HepG2 (cell line): ENCODE measurements around the gene MXD1.

Source experiments
- CEBPB ChIP-seq: IDR thresholded peaks from 2 replicates; pipeline ENCODE4 v1.6.1; 2011; ENCODE audit warnings: low read depth, low read length, improper control_type of control experiment, borderline replicate concordance
- CTCF ChIP-seq: sonication (generic); formaldehyde crosslinking; IDR thresholded peaks from 2 replicates; pipeline ENCODE4 v1.5.0; 2020; ENCODE audit warnings: mild to moderate bottlenecking, missing genetic modification reagents, moderate library complexity
- FOXA3 ChIP-seq: IDR thresholded peaks from 2 replicates; pipeline ENCODE4 v1.6.1; 2016; ENCODE audit warnings: missing genetic modification reagents, missing compliant biosample characterization
- IRF1 ChIP-seq: sonication (generic); formaldehyde crosslinking; IDR thresholded peaks from 2 replicates; pipeline ENCODE4 v1.4.0; 2020; ENCODE audit warnings: low read depth, mild to moderate bottlenecking, missing genetic modification reagents
- MEIS2 ChIP-seq: sonication (generic); formaldehyde crosslinking; IDR thresholded peaks from 2 replicates; pipeline ENCODE4 v1.9.0; 2021; ENCODE audit warnings: mild to moderate bottlenecking, missing genetic modification reagents
- MLX ChIP-seq: IDR thresholded peaks from 2 replicates; pipeline ENCODE4 v1.6.1; 2016
- POLR2A ChIP-seq, 2 experiments: IDR thresholded peaks; 2 replicates each; pipeline ENCODE4 v1.6.1; 2011; ENCODE audit warnings: low read depth in 2 of 2, low read length in 2 of 2, mild to moderate bottlenecking in 1 of 2, moderate library complexity in 1 of 2; ENCODE audit not compliant: insufficient read depth in 1 of 2
- RAD21 ChIP-seq: fragments of 450-650 bp; formaldehyde crosslinking; IDR thresholded peaks from 2 replicates; pipeline ENCODE4 v1.5.0; 2020; ENCODE audit warnings: mild to moderate bottlenecking
- SAFB2 ChIP-seq: sonication (generic); formaldehyde crosslinking; IDR thresholded peaks from 2 replicates; pipeline ENCODE4 v1.5.1; 2020; ENCODE audit warnings: missing genetic modification reagents, low read depth, mild to moderate bottlenecking, borderline replicate concordance
- TARDBP ChIP-seq: sonication (generic); formaldehyde crosslinking; IDR thresholded peaks from 2 replicates; pipeline ENCODE4 v1.8.0; 2022; ENCODE audit warnings: mild to moderate bottlenecking, missing genetic modification reagents
- ZFP41 ChIP-seq: sonication (generic); formaldehyde crosslinking; IDR thresholded peaks from 2 replicates; pipeline ENCODE4 v1.4.0; 2020; ENCODE audit warnings: mild to moderate bottlenecking, missing genetic modification reagents, borderline replicate concordance
- ZNF234 ChIP-seq: sonication (generic); formaldehyde crosslinking; conservative IDR thresholded peaks from 2 replicates; pipeline ENCODE4 v1.5.1; 2020; ENCODE audit warnings: mild to moderate bottlenecking, missing genetic modification reagents
- ZNF747 ChIP-seq: sonication (generic); formaldehyde crosslinking; IDR thresholded peaks from 2 replicates; pipeline ENCODE4 v1.8.1; 2023; ENCODE audit warnings: missing genetic modification reagents, mild to moderate bottlenecking, borderline replicate concordance
- ZNF761 ChIP-seq: sonication (generic); formaldehyde crosslinking; conservative IDR thresholded peaks from 2 replicates; pipeline ENCODE4 v1.4.0; 2020; ENCODE audit warnings: mild to moderate bottlenecking, missing genetic modification reagents

GRCh38 chr2:69902213-69902922 lies 12.5 kb upstream of the MXD1 start:
- TF ChIP-seq MLX (CRISPR knock-in tag) (no peak), POLR2A (IDR thresholded peaks at IDR 0.05; ENCODE audit: insufficient read depth in 1 of 2, low read depth in 2 of 2, low read length in 2 of 2) (no peak), CEBPB (no peak), ZNF761 (CRISPR knock-in tag) (no peak), CTCF (CRISPR knock-in tag) (no peak), ZFP41 (CRISPR knock-in tag) (no peak), ZNF747 (CRISPR knock-in tag) (no peak), FOXA3 (no peak), IRF1 (no peak), ZNF234 (CRISPR knock-in tag) (no peak), SAFB2 (CRISPR knock-in tag) (no peak), RAD21 (CRISPR knock-in tag) (no peak), MEIS2 (CRISPR knock-in tag) (no peak), TARDBP (CRISPR knock-in tag) (no peak)
